HepG2 (cell line): Measurements from ENCODE around the gene EVA1C.

Source experiments
- CCDC6 ChIP-seq: sonication (generic); formaldehyde crosslinking; IDR thresholded peaks from 2 replicates; pipeline ENCODE4 v1.8.1; 2022; ENCODE audit warnings: mild to moderate bottlenecking, missing genetic modification reagents, moderate library complexity
- FIP1L1 ChIP-seq: fragments of 200-400 bp; formaldehyde crosslinking; IDR thresholded peaks from 2 replicates; pipeline ENCODE4 v1.6.1; 2018; ENCODE audit warnings: low read depth, mild to moderate bottlenecking, low read length, moderate library complexity, borderline replicate concordance; ENCODE audit not compliant: insufficient read depth
- HDAC6 ChIP-seq: fragments of 200-600 bp; sonication (generic); IDR thresholded peaks from 2 replicates; pipeline ENCODE4 v1.7.0; 2017; ENCODE audit warnings: mild to moderate bottlenecking, antibody characterized with exemption, low read length, low read depth
- MZF1 ChIP-seq: sonication (generic); formaldehyde crosslinking; IDR thresholded peaks from 2 replicates; pipeline ENCODE4 v1.8.1; 2023; ENCODE audit warnings: mild to moderate bottlenecking, missing genetic modification reagents, borderline replicate concordance
- PHF8 ChIP-seq: sonication (generic); formaldehyde crosslinking; IDR thresholded peaks from 2 replicates; pipeline ENCODE4 v1.5.0; 2020; ENCODE audit warnings: missing genetic modification reagents
- RFX1 ChIP-seq: fragments of 450-650 bp; IDR thresholded peaks from 2 replicates; pipeline ENCODE4 v1.6.1; 2017
- ZKSCAN1 ChIP-seq: fragments of 150-350 bp; IDR thresholded peaks from 2 replicates; pipeline ENCODE4 v1.6.1; 2014; ENCODE audit warnings: low read length
- ZNF766 ChIP-seq: sonication (generic); formaldehyde crosslinking; IDR thresholded peaks from 2 replicates; pipeline ENCODE4 v1.5.0; 2020; ENCODE audit warnings: missing genetic modification reagents, borderline replicate concordance
- ZNF781 ChIP-seq: sonication (generic); formaldehyde crosslinking; IDR thresholded peaks from 2 replicates; pipeline ENCODE4 v1.5.1; 2020; ENCODE audit warnings: borderline replicate concordance, mild to moderate bottlenecking, missing genetic modification reagents; ENCODE audit errors: not compliant biosample characterization
- TF ChIP-seq, protein P1 (sequence below): sonication (generic); formaldehyde crosslinking; IDR thresholded peaks from 2 replicates; pipeline ENCODE4 v1.4.0; 2020; ENCODE audit warnings: missing genetic modification reagents
- TF ChIP-seq, protein P2 (sequence below): sonication (generic); formaldehyde crosslinking; IDR thresholded peaks from 2 replicates; pipeline ENCODE4 v1.4.0; 2020; ENCODE audit warnings: missing genetic modification reagents
- TF ChIP-seq, protein P3 (sequence below), 2 experiments: IDR thresholded peaks; 2 replicates each; pipeline ENCODE4 v1.6.1; 2011 to 2012; ENCODE audit warnings: low read length in 2 of 2, borderline replicate concordance in 1 of 2, low read depth in 1 of 2, mild to moderate bottlenecking in 1 of 2, moderate library complexity in 1 of 2
- TF ChIP-seq, protein P4 (sequence below): sonication (generic); formaldehyde crosslinking; IDR thresholded peaks from 2 replicates; pipeline ENCODE4 v1.4.0; 2020; ENCODE audit warnings: mild to moderate bottlenecking, missing genetic modification reagents
- TF ChIP-seq, protein P5 (sequence below): sonication (generic); formaldehyde crosslinking; IDR thresholded peaks from 2 replicates; pipeline ENCODE4 v1.9.0; 2021; ENCODE audit warnings: missing genetic modification reagents, borderline replicate concordance

DNA sequence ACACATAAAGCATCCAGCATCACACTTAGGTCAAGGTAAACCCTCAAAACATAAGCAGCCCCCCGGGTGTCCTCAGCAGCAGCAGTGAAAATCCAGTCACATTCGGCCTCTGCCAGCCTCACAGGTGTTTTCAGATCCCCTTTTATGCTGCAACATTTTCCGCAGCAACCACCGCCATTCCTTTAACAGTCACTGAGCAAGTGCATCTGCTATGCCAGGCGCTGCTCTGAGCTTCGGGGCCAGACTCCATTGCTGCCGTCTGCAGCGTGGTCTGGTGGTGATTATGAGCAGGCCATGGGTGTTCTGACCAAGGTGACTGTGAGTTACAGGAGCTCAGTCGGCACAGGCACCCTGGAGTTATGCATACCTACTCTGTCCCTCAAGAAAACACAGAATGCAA, 24.2 kb upstream of the EVA1C start:
- TF ChIP-seq HDAC6 (no peak), FIP1L1 (no peak), PHF8 (CRISPR knock-in tag) (no peak), ZKSCAN1 (no peak), ZNF766 (no peak), ZNF781 (CRISPR knock-in tag) (no peak), CCDC6 (CRISPR knock-in tag) (no peak), RFX1 (no peak), MZF1 (no peak)
- TF ChIP-seq, protein P1, sequence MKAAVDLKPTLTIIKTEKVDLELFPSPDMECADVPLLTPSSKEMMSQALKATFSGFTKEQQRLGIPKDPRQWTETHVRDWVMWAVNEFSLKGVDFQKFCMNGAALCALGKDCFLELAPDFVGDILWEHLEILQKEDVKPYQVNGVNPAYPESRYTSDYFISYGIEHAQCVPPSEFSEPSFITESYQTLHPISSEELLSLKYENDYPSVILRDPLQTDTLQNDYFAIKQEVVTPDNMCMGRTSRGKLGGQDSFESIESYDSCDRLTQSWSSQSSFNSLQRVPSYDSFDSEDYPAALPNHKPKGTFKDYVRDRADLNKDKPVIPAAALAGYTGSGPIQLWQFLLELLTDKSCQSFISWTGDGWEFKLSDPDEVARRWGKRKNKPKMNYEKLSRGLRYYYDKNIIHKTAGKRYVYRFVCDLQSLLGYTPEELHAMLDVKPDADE = no peak
- TF ChIP-seq, protein P2, sequence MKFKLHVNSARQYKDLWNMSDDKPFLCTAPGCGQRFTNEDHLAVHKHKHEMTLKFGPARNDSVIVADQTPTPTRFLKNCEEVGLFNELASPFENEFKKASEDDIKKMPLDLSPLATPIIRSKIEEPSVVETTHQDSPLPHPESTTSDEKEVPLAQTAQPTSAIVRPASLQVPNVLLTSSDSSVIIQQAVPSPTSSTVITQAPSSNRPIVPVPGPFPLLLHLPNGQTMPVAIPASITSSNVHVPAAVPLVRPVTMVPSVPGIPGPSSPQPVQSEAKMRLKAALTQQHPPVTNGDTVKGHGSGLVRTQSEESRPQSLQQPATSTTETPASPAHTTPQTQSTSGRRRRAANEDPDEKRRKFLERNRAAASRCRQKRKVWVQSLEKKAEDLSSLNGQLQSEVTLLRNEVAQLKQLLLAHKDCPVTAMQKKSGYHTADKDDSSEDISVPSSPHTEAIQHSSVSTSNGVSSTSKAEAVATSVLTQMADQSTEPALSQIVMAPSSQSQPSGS (CRISPR knock-in tag) = no peak
- TF ChIP-seq, protein P3, sequence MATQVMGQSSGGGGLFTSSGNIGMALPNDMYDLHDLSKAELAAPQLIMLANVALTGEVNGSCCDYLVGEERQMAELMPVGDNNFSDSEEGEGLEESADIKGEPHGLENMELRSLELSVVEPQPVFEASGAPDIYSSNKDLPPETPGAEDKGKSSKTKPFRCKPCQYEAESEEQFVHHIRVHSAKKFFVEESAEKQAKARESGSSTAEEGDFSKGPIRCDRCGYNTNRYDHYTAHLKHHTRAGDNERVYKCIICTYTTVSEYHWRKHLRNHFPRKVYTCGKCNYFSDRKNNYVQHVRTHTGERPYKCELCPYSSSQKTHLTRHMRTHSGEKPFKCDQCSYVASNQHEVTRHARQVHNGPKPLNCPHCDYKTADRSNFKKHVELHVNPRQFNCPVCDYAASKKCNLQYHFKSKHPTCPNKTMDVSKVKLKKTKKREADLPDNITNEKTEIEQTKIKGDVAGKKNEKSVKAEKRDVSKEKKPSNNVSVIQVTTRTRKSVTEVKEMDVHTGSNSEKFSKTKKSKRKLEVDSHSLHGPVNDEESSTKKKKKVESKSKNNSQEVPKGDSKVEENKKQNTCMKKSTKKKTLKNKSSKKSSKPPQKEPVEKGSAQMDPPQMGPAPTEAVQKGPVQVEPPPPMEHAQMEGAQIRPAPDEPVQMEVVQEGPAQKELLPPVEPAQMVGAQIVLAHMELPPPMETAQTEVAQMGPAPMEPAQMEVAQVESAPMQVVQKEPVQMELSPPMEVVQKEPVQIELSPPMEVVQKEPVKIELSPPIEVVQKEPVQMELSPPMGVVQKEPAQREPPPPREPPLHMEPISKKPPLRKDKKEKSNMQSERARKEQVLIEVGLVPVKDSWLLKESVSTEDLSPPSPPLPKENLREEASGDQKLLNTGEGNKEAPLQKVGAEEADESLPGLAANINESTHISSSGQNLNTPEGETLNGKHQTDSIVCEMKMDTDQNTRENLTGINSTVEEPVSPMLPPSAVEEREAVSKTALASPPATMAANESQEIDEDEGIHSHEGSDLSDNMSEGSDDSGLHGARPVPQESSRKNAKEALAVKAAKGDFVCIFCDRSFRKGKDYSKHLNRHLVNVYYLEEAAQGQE (IDR thresholded peaks at IDR 0.05; ENCODE audit: borderline replicate concordance in 1 of 2, low read depth in 1 of 2, low read length in 2 of 2) = no peak
- TF ChIP-seq, protein P4, sequence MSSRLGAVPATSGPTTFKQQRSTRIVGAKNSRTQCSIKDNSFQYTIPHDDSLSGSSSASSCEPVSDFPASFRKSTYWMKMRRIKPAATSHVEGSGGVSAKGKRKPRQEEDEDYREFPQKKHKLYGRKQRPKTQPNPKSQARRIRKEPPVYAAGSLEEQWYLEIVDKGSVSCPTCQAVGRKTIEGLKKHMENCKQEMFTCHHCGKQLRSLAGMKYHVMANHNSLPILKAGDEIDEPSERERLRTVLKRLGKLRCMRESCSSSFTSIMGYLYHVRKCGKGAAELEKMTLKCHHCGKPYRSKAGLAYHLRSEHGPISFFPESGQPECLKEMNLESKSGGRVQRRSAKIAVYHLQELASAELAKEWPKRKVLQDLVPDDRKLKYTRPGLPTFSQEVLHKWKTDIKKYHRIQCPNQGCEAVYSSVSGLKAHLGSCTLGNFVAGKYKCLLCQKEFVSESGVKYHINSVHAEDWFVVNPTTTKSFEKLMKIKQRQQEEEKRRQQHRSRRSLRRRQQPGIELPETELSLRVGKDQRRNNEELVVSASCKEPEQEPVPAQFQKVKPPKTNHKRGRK (CRISPR knock-in tag) = no peak
- TF ChIP-seq, protein P5, sequence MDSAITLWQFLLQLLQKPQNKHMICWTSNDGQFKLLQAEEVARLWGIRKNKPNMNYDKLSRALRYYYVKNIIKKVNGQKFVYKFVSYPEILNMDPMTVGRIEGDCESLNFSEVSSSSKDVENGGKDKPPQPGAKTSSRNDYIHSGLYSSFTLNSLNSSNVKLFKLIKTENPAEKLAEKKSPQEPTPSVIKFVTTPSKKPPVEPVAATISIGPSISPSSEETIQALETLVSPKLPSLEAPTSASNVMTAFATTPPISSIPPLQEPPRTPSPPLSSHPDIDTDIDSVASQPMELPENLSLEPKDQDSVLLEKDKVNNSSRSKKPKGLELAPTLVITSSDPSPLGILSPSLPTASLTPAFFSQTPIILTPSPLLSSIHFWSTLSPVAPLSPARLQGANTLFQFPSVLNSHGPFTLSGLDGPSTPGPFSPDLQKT (CRISPR knock-in tag) = no peak
